TTC549 (cell line): Measurements from ENCODE around the gene SLC39A3.

Experiments
- FAIRE-seq: peaks from 2 replicates; lab custom pipeline; 2012; peaks lifted over from hg19 to GRCh38; lab: Jason Lieb, UNC

SLC39A3 gene, protein sequence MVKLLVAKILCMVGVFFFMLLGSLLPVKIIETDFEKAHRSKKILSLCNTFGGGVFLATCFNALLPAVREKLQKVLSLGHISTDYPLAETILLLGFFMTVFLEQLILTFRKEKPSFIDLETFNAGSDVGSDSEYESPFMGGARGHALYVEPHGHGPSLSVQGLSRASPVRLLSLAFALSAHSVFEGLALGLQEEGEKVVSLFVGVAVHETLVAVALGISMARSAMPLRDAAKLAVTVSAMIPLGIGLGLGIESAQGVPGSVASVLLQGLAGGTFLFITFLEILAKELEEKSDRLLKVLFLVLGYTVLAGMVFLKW

DNA sequence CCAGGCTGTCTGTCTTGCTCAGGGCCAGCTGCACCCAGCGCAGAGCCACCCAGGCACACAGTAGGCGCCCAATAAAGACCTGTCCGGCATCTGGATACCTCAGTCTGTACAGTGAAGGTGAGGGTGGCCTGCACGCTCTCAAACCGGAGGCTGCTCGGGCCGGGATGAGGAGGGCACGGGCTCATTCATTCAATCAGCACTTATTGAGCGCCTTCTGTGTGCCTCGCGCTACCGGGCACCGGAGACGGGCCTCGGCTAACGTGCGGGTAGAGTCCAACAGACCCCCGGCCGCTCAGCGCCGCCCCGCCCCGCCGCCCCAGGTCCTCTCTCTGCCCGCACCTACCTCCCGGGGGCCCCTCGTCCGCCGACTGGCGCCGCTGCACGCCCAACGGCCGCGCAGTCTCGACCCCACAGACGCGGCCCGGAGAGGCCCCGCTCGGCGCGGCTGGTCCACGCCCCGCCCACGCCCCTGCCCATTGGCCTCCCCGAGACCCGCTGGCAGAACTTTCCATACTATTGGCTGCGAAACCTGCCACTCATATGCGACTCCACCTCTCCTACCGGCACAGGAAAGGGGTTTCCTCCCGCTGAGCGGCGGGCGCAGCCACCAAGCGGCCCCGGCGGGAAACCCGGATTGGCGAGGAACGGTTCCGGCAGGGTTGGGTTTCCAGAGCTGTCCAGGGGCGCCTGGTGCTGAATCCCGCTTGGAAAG is at the start of gene SLC39A3:
SLC39A3 (minus strand) TSS at position 416 of the 712 bp plus-strand sequence. CDS start 2,760 bp downstream, outside the sequence.
- FAIRE-seq: peak; percentile 3

DNA sequence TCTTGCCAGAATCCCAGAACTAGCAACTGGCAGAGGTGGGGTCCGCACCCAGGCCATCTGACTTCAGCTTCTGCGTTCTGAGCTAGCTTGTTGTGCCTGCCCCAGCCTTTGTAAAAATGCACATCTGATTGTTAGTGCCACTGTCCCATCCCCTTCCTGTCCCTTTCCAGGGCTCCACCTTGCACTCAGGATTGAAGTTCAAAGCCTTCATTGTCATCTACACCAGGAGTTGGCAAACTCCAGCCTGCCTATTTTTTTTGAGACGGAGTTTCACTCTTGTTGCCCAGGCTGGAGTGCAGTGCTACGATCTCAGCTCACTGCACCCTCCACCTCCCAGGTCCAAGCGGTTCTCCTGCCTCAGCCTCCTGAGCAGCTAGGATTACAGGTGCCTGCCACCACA is 48.4 kb upstream of the SLC39A3 start:
- no peak for FAIRE-seq

DNA sequence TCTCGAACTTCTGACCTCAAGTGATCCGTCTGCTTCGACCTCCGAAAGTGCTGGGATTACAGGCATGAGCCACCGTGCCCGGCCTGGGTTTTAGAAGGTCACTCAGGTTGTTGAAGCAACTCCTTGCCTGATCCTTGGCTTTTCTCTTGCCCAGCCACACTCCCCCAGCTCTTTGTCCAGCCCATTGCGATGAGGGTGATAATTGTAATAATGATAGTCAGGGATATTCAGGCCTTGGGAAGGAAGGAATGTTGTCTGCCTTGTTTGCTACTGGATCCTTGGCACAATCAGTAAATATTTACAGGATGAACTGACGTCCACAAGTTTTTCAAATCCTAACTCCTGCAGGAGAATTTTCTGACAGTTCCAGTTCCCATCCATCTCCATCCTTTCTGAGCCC is 47.3 kb upstream of the SLC39A3 start:
- FAIRE-seq: no peak

DNA sequence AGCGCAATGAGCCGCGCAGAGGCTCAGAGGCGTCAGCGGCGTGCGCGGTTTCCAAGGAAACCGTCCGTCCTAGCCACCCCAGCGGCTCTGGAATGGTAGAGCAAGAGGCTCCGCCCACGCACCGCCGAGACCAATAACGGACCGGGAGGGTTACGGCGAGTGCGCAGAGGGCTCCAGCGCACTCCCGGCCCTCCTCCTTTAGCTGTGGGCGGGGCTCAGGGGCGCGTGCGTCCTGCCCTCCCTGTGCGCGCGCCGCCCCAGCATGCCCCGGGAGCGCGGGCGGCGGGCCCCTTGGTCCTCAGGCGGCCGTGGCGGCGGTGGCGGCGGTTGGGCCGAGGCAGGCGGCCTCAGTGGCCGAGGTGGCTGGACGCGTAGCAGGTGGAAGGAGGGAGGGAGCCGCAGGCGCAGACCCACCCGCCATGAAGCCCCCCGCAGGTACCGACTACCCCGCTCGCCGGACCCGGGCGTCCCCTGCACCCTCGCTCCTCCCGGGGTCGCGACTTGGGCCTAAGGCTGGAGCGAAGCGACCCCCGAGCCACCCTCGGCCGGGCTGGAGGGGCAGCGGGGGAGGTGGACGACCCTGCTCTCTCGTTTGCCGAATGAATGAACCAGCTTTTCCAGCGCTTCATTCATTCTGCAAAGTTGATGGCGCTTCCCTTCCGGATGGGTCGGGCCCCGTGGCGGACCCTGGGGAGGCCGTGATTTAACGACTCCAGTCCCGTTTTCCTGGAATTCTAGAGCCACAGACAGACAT is 45.6 kb upstream of the SLC39A3 start, which contains the start of gene THOP1:
THOP1 (plus strand) TSS at position 260 of the 754 bp plus-strand sequence; CDS start at position 420, 160 bp downstream.
- peak; percentile 78 for FAIRE-seq

GRCh38 chr19:2783781-2784145 is 43.9 kb upstream of the SLC39A3 start:
- no peak for FAIRE-seq

DNA sequence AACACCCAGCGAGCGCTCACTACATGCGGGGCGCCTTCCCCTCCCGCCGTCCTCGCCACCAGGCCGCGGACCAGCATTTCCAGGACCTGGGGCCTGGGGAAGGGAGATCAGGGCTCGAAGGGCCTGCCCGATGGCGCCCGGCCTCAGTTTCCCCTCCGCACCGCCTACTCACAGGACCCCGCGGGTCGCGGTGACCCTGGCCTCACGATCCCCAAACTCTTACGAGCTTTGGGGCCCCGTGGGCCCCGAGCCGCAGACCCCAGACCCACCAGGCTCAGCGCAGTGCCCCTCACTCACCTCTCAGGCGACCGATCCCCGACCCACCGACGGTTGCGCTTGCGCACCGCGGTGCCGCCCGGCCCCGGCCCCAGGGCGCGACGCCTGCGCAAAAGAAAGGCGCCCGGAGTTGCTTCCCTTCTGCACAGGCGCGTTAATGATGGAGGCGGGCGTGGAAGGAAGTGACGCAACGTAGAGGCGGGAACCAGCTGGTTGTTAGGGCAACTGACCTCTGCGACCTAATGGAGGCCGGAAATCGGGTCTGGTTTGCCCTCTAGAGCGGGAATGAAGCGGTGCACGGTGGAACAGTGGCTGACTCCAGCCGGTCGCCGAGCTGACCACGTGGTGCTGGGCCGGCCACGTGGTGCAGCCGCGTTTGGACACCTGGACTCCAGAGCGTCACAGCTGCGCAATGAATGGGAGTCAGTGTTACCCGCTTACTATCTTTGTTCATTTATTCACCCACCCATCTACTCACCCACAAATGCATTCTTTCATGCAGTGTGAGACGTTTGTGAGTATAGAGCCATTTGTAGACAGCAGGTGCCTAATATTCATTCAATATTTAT is 43.3 kb upstream of the SLC39A3 start, which contains the start of gene SGTA:
SGTA (minus strand) TSS at position 338 of the 845 bp plus-strand sequence. CDS start 14,205 bp downstream, outside the sequence.
- peak; percentile 85 for FAIRE-seq

DNA sequence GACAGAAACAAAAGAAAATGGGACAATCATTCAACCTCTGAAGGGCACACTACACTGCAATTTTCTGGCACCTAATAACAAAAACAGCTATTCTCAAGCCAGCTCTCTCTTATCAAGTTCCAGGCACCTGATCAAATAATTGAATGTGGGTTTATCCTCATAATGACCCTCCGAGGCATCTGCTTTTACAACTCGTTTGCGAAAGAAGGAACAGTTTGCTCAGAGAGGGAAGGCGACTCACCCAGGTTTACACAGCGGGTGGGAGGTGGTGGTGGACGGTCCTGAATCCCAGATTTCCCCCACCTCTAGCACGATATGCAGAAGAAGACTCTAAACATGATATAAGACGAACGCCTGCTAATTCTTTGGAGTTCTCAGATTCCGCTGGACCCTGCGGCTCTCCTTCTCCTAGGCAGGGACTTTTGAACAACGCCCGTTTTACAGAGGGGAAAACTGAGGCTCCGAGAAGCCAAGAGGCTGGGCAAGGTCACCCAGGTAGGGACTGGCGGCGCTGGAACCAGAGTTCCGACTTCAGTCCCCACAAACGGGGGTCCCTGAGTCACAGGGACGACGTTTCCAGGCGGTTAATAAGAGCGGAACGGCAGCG is 42.6 kb upstream of the SLC39A3 start:
- FAIRE-seq: no peak

DNA sequence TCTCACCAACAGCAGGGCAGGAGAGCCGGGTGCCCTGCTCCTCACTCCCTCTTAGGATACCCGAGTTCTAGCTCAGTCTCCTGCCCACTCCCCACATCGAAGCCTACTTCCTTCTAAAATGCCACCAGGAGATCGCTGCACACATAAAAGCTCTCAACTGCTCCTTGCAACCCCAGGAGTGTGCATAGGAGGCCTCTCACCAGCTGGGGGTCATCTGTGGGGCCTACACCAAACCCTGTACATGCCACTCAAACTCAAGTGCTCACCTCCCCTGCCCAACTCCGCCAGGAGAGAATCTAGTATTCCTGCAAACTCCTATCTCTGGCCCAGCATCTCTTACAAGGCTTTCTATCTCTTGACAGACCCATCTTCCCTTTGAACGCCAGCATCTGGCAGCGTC is 40.5 kb upstream of the SLC39A3 start:
- FAIRE-seq: no peak

DNA sequence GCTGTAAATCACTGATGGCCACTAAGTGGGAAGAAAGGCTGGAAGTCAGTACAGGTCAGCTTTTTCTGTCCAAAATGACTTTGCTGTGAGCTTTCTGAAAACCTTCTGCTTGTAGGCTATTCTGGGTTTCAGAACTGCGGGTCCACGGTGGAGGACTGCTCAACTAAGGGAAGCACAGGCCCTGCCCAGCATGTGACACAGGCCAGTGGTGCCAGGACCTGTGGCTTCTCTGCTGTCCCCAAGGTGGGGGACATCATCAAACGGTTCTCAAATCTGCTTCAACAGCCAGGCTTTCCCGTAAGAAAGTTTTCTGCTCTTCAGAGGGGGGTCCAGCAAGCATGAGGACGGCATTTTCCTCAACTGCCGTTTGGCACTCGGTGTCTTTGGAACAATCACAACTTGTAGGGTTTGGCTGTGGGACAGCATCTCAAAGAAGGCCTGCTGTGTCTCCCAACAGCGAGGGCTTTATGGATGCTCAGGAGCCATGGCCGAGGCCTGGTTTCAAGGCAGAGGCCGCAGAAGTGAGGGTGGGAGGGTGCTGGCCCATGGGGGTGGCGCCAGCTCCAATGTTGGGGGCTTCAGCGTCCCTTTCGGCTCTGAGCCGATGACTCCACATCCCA is 39.4 kb upstream of the SLC39A3 start:
- FAIRE-seq: no peak

GRCh38 chr19:2777952-2778683 is 38.3 kb upstream of the SLC39A3 start:
- no peak for FAIRE-seq

GRCh38 chr19:2775556-2776430 is 36.0 kb upstream of the SLC39A3 start:
- no peak for FAIRE-seq

- FAIRE-seq: no peak
Observed at GRCh38 chr19:2774953-2775555, 35.2 kb upstream of the SLC39A3 start.

GRCh38 chr19:2774083-2774679 is 34.4 kb upstream of the SLC39A3 start:
- no peak for FAIRE-seq

DNA sequence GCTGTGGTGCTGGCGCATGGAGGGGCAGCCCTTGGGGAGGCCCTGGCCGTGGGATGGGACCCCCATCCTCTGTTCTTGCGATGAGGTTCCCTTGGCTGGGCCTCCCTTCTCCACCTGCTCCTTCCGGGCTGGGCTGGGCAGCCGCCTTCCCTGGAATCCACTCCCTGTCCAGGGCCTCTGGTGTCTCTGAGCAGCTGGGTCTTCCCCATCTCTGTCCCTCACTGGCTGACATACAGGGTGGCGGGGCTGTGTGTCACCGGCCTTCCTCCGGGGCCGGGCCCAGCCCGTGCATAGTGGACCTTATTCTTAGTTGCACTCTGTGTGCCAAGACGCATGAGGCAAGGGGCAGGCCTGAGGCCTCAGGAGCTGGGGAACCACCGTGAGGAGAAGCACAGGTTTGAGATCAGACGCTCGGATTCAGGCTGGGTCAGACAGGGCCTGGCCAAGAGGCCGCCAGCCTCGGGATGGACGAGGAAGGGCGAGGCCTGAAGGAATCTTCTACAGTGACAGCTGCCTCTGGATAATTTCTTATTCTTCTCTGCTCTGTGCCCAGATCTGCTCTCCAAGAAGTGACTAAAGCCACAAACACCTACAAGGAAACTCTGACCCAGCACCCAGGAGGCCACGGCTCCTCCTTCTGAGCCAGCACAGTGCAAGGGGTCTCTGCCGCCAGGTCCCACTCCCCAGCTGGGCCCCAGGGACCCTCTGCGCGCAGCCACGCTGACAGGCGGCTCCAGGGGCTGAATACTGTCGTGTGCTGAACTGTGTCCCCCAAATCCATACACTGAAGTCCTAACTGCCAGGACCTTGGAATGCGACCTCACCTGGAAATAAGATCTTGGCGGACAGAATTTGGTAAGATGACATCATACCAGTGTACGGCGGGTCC is 32.2 kb upstream of the SLC39A3 start:
- no peak for FAIRE-seq

- no peak for FAIRE-seq
Observed at GRCh38 chr19:2770055-2771013, 30.5 kb upstream of the SLC39A3 start.

DNA sequence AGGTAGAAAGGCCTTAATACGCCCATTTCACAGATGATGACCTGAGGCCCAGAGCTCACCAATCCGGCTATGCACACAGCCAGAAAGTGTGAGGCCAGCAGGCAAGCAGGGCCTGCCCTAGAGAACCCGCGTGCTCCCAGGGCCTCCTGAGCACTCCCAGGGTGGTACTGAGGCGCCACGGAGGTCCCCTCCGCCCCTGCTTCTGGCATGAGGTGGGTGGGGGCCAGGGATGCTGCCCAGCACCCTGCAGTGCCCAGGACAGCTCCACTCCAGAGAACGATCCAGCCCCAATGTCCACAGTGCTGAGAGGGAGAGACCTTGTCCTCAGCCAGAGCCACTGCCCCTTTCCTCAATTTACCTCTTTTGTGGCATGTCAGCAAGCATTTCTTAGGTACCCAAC is 29.4 kb upstream of the SLC39A3 start:
- FAIRE-seq: no peak
